K562 (cell line): ENCODE measurements around the gene PARD6A. TPM values are rescaled to one million over a fixed set of nuclear protein-coding genes. Genes with fewer than 3 reads are reported as not detected.
A peak's percentile ranks its signal among the peaks of the same experiment; 100 is the strongest.

Source experiments
- HDAC1 ChIP-seq, 2 experiments: fragments of 450-650 bp; IDR thresholded peaks; 2 replicates each; pipeline ENCODE4 v1.6.1; 2016 to 2017; ENCODE audit warnings: inconsistent platforms in 1 of 2, mild to moderate bottlenecking in 1 of 2, moderate library complexity in 1 of 2
- MGA ChIP-seq: fragments of 450-650 bp; IDR thresholded peaks from 2 replicates; pipeline ENCODE4 v1.6.1; 2016; ENCODE audit warnings: mild to moderate bottlenecking, moderate library complexity
- PRDM10 ChIP-seq: fragments of 450-650 bp; IDR thresholded peaks from 2 replicates; pipeline ENCODE4 v1.6.1; 2018; ENCODE audit not compliant: partially characterized antibody
- polyA plus RNA-seq, 8 experiments: library from polyadenylated mRNA; depleted of rRNA in 4 of 8; stranded (reverse) in 5 of 8; unstranded in 3 of 8; fragments of >200 nt; fragmentation: Nextera tagmentation in 2 of 8; fragmentation: Illumina TruSeq in 1 of 8; extraction: Ambion mirVana in 2 of 8; extraction: Trizol in 1 of 8; gene quantifications; 2 replicates each; pipeline versions ENCODE4 v1.2.1 to v1.2.3, GENCODE V29; 2011 to 2014; ENCODE audit warnings: inconsistent platforms in 1 of 8, missing spikeins in 1 of 8
- total RNA-seq, 7 experiments: library from RNA; depleted of rRNA in 6 of 7; stranded (reverse); fragments of >200 nt in 6 of 7; fragmentation: Illumina TruSeq in 2 of 7; extraction: Trizol in 2 of 7; gene quantifications; 2 replicates each; pipeline versions ENCODE4 v1.2.1 to v1.2.3, GENCODE V29; 2011 to 2021; ENCODE audit warnings: low replicate concordance in 1 of 7
- TF ChIP-seq, protein P1 (sequence below), 2 experiments: IDR thresholded peaks; 2 replicates each; pipeline ENCODE4 v1.6.1; 2012; ENCODE audit warnings: improper control_type of control experiment in 2 of 2, low read depth in 2 of 2, low read length in 2 of 2, borderline replicate concordance in 1 of 2

Gene PARD6A
- total and polyA plus RNA-seq, 9 of the 15 experiments (the other 6 are each of a cell fraction or from before 2014, with no cell fraction given), result 0.04 to 2.0 (median 0.44) TPM

- peak; percentile 58; the same call in 1 of the 2 replicates for TF ChIP-seq MGA
- TF ChIP-seq HDAC1 (IDR thresholded peaks at IDR 0.05), result 0 out of 4 replicates have a peak, but pooled peaks of 1 of the 2 experiments have one; percentile 19
- TF ChIP-seq PRDM10, result peak; percentile 75
- TF ChIP-seq, protein P1, sequence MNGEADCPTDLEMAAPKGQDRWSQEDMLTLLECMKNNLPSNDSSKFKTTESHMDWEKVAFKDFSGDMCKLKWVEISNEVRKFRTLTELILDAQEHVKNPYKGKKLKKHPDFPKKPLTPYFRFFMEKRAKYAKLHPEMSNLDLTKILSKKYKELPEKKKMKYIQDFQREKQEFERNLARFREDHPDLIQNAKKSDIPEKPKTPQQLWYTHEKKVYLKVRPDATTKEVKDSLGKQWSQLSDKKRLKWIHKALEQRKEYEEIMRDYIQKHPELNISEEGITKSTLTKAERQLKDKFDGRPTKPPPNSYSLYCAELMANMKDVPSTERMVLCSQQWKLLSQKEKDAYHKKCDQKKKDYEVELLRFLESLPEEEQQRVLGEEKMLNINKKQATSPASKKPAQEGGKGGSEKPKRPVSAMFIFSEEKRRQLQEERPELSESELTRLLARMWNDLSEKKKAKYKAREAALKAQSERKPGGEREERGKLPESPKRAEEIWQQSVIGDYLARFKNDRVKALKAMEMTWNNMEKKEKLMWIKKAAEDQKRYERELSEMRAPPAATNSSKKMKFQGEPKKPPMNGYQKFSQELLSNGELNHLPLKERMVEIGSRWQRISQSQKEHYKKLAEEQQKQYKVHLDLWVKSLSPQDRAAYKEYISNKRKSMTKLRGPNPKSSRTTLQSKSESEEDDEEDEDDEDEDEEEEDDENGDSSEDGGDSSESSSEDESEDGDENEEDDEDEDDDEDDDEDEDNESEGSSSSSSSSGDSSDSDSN (IDR thresholded peaks at IDR 0.05; ENCODE audit: borderline replicate concordance in 1 of 2, low read depth in 2 of 2, low read length in 2 of 2), result peak; percentile 65 to 87; a peak in 3 of 4 replicates
Observed at GRCh38 chr16:67666032-67666551, 5.3 kb downstream of the PARD6A start (continued).
